PC-3 (cell line): ENCODE results near the gene BCLAF3.

Experiments
- EZH2 ChIP-seq: fragments of 300-600 bp; sonication (generic); IDR thresholded peaks from one replicate; pipeline ENCODE4 v1.6.1; 2017; ENCODE audit warnings: antibody characterized with exemption, mild to moderate bottlenecking, low read length; ENCODE audit not compliant: unreplicated experiment
- EZH2phosphoT487 ChIP-seq: fragments of 300-600 bp; sonication (generic); IDR thresholded peaks from 2 replicates; pipeline ENCODE4 v1.6.1; 2018; ENCODE audit warnings: mild to moderate bottlenecking, antibody characterized with exemption, low read length, borderline replicate concordance
- TF ChIP-seq, protein P1 (sequence below): fragments of 300-600 bp; sonication (generic); conservative IDR thresholded peaks from 2 replicates; pipeline ENCODE4 v1.5.1; 2017; ENCODE audit warnings: antibody characterized with exemption, low read depth, mild to moderate bottlenecking, low read length

- TF ChIP-seq, protein P1, sequence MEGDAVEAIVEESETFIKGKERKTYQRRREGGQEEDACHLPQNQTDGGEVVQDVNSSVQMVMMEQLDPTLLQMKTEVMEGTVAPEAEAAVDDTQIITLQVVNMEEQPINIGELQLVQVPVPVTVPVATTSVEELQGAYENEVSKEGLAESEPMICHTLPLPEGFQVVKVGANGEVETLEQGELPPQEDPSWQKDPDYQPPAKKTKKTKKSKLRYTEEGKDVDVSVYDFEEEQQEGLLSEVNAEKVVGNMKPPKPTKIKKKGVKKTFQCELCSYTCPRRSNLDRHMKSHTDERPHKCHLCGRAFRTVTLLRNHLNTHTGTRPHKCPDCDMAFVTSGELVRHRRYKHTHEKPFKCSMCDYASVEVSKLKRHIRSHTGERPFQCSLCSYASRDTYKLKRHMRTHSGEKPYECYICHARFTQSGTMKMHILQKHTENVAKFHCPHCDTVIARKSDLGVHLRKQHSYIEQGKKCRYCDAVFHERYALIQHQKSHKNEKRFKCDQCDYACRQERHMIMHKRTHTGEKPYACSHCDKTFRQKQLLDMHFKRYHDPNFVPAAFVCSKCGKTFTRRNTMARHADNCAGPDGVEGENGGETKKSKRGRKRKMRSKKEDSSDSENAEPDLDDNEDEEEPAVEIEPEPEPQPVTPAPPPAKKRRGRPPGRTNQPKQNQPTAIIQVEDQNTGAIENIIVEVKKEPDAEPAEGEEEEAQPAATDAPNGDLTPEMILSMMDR, result no peak
- TF ChIP-seq EZH2phosphoT487 (no peak), EZH2 (no peak)
These were observed 36.3 kb downstream of the BCLAF3 start for GRCh38 chrX:19954335-19955096.
